Psoas muscle (tissue), 8 donors: ENCODE measurements around the gene HNF1B. TPM values are rescaled to one million over a fixed set of nuclear protein-coding genes. Genes with fewer than 3 reads are reported as not detected.

Experiments
- ATAC-seq, 4 donors: fragments of 200-7000 bp; cut with Tn5 transposase; one replicate each; pipeline ENCODE4 v1.9.1; 2020; ENCODE audit warnings: moderate library complexity in 3 of 4, mild to moderate bottlenecking in 2 of 4
- DNase-seq, 2 donors: peaks; one replicate each; pipeline ENCODE4 v3.0.0-alpha.2; 2020
- H3K27ac ChIP-seq: fragments of 200-600 bp; one replicate; pipeline ENCODE4 v1.8.0; 2022
- H3K27me3 ChIP-seq, 3 donors: fragments of 200-600 bp in 1 of 3; one replicate each; pipeline versions ENCODE4 v1.6.1 to v1.8.0; 2013 to 2022; ENCODE audit warnings: low read length in 2 of 3, mild to moderate bottlenecking in 2 of 3, moderate library complexity in 1 of 3; ENCODE audit not compliant: insufficient read depth in 3 of 3
- H3K36me3 ChIP-seq, 2 donors: fragments of 200-600 bp in 1 of 2; one replicate each; pipeline versions ENCODE4 v1.6.1 to v1.8.0; 2013 to 2022; ENCODE audit warnings: low read depth in 1 of 2, mild to moderate bottlenecking in 1 of 2, moderate library complexity in 1 of 2; ENCODE audit not compliant: insufficient read depth in 1 of 2
- H3K4me1 ChIP-seq: fragments of 200-600 bp; one replicate; pipeline ENCODE4 v1.8.0; 2022
- H3K4me3 ChIP-seq: fragments of 200-600 bp; one replicate; pipeline ENCODE4 v1.8.0; 2022; ENCODE audit warnings: mild to moderate bottlenecking
- H3K9me3 ChIP-seq: fragments of 200-600 bp; one replicate; pipeline ENCODE4 v1.8.0; 2022
- WGBS, 3 donors: extraction: QIAGEN DNeasy Blood & Tissue Kit; methylation state at CpG; one replicate each; pipeline versions ENCODE4 v1.1.6 to v1.1.7; 2013; 5-methylcytosine and 5-hydroxymethylcytosine counted together
- intact Hi-C, 2 donors: fragments of 100-400 bp; cut with DNase I; formaldehyde crosslinking; loops; one replicate each; pipeline versions ENCODE4 v1.11.0 to v1.14.2; 2022
- polyA plus RNA-seq, 3 donors: library from polyadenylated mRNA; stranded (reverse); fragments of 200-250 nt; gene quantifications; one replicate each; pipeline ENCODE4 v1.2.3, GENCODE V29; 2013
- total RNA-seq, 4 donors: library from RNA; stranded (reverse); fragmentation: NEBNext Ultra II Directional in 2 of 4; extraction: Animal tissue kit (Norgen Biotek cat#: 25700) in 2 of 4; gene quantifications; one replicate each; pipeline versions ENCODE4 v1.2.1 to v1.2.4, GENCODE V29; 2021 to 2023
- TF ChIP-seq, protein P1 (sequence below): fragments of 200-600 bp; IDR thresholded peaks from one replicate; pipeline ENCODE4 v1.8.0; 2022; ENCODE audit warnings: antibody characterized with exemption
- donor health status: healthy with polysubstance abuse.
- donor health status: DM: no; HTN: no; CAD: no; lungs with moderate emphysema.
- donor health status: Bipolar disorder and iron deficiency.
- donor health status: healthy.
- donor health status: DM: yes; HTN: yes; CAD: no.
- donor health status: DM: no; HTN: no; CAD: no.
- donor health status: DM: no; HTN: no; CAD: no.
- donor health status: DM: yes; HTN: yes; CAD: no.

The HNF1B gene
- total and polyA plus RNA-seq, 7 donors: 0.03 TPM; not detected in 6

GRCh38 chr17:37697381-37697780 is 47.5 kb downstream of the HNF1B start:
- TF ChIP-seq, protein P1, sequence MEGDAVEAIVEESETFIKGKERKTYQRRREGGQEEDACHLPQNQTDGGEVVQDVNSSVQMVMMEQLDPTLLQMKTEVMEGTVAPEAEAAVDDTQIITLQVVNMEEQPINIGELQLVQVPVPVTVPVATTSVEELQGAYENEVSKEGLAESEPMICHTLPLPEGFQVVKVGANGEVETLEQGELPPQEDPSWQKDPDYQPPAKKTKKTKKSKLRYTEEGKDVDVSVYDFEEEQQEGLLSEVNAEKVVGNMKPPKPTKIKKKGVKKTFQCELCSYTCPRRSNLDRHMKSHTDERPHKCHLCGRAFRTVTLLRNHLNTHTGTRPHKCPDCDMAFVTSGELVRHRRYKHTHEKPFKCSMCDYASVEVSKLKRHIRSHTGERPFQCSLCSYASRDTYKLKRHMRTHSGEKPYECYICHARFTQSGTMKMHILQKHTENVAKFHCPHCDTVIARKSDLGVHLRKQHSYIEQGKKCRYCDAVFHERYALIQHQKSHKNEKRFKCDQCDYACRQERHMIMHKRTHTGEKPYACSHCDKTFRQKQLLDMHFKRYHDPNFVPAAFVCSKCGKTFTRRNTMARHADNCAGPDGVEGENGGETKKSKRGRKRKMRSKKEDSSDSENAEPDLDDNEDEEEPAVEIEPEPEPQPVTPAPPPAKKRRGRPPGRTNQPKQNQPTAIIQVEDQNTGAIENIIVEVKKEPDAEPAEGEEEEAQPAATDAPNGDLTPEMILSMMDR: no peak
- Histone ChIP-seq H3K4me1 (no peaks in the 10 kb centered on the region), H3K27me3 (peaks cover 0 to 22% (median 0%) of the 10 kb centered on the region in 3 donors), H3K9me3 (no peaks in the 10 kb centered on the region), H3K4me3 (no peak overlapping the region), H3K36me3 (no peaks in the 10 kb centered on the region), H3K27ac (no peak overlapping the region)
- DNase-seq (no peak), ATAC-seq (no peak)
- WGBS, 3 donors: 50 to 56% (median 54%) methylated on average over 8 of the region's 8 CpGs
- intact Hi-C loops: no loop called here

- intact Hi-C loops: no loop called here
- no peaks in the 10 kb centered on the region for H3K36me3 ChIP-seq
- peaks cover 0 to 23% (median 0%) of the 10 kb centered on the region in 3 donors for H3K27me3 ChIP-seq
- 88 to 91% (median 89%) methylated on average over 7 of the region's 7 CpGs for WGBS, 3 donors
- no peak overlapping the region for H3K27ac ChIP-seq
- no peaks in the 10 kb centered on the region for H3K4me1 ChIP-seq
- H3K4me3 ChIP-seq: no peak overlapping the region
- DNase-seq: no peak
- ATAC-seq: no peak
- H3K9me3 ChIP-seq: no peaks in the 10 kb centered on the region
- TF ChIP-seq, protein P1: no peak
These were observed 48.5 kb downstream of the HNF1B start for GRCh38 chr17:37696366-37696765.

DNA sequence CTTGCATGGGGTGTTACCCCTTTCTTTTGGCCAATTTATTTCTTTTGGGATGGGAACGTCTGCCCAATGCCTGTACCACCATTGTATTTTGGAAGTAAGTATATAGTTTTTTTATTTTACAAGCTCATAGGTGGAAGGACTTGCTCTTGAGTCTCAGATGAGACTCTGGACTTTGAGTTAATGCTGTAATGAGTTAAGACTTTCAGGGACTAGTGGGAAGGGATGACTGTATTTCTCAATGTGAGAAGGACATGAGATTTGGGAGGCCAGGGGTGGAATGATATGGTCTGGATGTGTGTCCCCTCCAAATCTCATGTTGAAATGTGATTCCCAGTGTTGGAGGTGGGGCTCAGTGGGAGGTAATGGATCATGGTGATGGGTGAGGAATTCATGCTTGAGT is 49.1 kb downstream of the HNF1B start:
- intact Hi-C loops: no loop called here
- H3K27ac ChIP-seq: no peak overlapping the region
- no peak for DNase-seq
- H3K36me3 ChIP-seq: no peaks in the 10 kb centered on the region
- no peaks in the 10 kb centered on the region for H3K9me3 ChIP-seq
- H3K27me3 ChIP-seq: peaks cover 0 to 17% (median 0%) of the 10 kb centered on the region in 3 donors
- H3K4me3 ChIP-seq: no peak overlapping the region
- no peak for ATAC-seq
- TF ChIP-seq, protein P1: no peak
- no peaks in the 10 kb centered on the region for H3K4me1 ChIP-seq
- WGBS, 3 donors: 61 to 78% (median 67%) methylated on average over 1 of the region's 1 CpG

- no peaks in the 10 kb centered on the region for H3K36me3 ChIP-seq
- no peak overlapping the region for H3K4me3 ChIP-seq
- intact Hi-C loops: no loop called here
- peaks cover 0 to 17% (median 0%) of the 10 kb centered on the region in 3 donors for H3K27me3 ChIP-seq
- no peak overlapping the region for H3K27ac ChIP-seq
- ATAC-seq (no peak), DNase-seq (no peak)
- no peaks in the 10 kb centered on the region for H3K4me1 ChIP-seq
- no peaks in the 10 kb centered on the region for H3K9me3 ChIP-seq
- 75 to 91% (median 83%) methylated on average over 3 of the region's 3 CpGs for WGBS, 3 donors
- TF ChIP-seq, protein P1: no peak
These were observed 50.1 kb downstream of the HNF1B start for GRCh38 chr17:37694734-37695133.

GRCh38 chr17:37693328-37693727 is 51.5 kb downstream of the HNF1B start:
- ATAC-seq (no peak), DNase-seq (no peak)
- Histone ChIP-seq H3K9me3 (no peaks in the 10 kb centered on the region), H3K36me3 (no peaks in the 10 kb centered on the region), H3K27me3 (peaks cover 0 to 14% (median 0%) of the 10 kb centered on the region in 3 donors), H3K4me3 (no peak overlapping the region), H3K27ac (no peak overlapping the region), H3K4me1 (no peaks in the 10 kb centered on the region)
- intact Hi-C loops: no loop called here
- TF ChIP-seq, protein P1: no peak
- WGBS, 3 donors: 60 to 66% (median 63%) methylated on average over 5 of the region's 5 CpGs
